Left renal pelvis (tissue), 4 donors: ENCODE results near the gene ARL5C. TPM values are rescaled to one million over a fixed set of nuclear protein-coding genes. Genes with fewer than 3 reads are reported as not detected.

Experiments
- DNase-seq, 4 donors: peaks; one replicate each; pipeline ENCODE4 v3.0.0-alpha.2; 2013; ENCODE audit warnings: low read depth in 4 of 4, low spot score in 3 of 4
- polyA plus RNA-seq, 4 donors: library from polyadenylated mRNA; unstranded; fragments of 120-200 nt; gene quantifications; one replicate each; pipeline ENCODE4 v1.2.1, GENCODE V29; 2013; ENCODE audit not compliant: insufficient read length in 4 of 4

The ARL5C gene
- polyA plus RNA-seq, 4 donors, result 0.09 to 0.27 TPM; not detected in 2

DNA sequence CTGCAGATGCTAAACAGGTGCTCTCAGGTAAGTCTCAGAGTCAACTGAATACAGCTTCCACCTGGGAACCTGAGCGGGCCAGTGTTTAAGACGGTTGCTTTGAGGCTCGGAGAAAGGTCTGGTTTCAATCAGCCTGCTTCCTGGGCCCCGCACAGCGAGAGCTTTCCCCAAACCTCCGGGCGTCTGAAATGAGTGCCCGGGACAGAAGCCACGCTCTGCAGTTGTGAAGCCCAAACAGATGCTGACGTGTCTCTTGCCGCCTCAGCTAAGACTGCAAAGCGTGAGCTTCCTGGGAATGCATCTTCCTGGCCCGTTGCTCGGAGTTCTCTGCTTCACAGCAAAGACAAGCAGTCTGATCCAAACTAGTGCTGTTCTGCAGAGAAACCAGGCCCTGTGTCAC is 51.2 kb downstream of the ARL5C start:
- no peak for DNase-seq

DNA sequence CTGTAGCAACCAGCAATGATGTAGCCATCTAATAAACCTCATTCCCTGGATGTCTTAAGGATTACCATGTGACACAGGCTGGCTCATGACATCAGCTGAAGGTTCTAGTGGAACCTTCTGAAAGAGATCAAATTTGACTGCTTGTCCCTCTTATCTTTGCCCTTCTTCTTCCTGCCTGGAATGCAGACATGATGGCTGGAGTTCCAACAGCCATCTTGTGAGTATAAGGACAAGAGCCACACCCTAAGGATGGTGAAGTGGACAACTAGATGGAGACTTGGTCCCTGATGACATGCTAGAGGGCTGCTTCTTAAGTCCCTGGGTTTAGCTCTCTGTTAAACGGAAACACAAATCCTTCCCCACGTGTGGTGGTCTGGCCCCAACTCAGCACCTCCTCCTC is 52.1 kb downstream of the ARL5C start:
- DNase-seq, result no peak

GRCh38 chr17:39110435-39111136 is 55.4 kb downstream of the ARL5C start:
- peak in 1 of 4 donors; percentile 32 for DNase-seq

DNA sequence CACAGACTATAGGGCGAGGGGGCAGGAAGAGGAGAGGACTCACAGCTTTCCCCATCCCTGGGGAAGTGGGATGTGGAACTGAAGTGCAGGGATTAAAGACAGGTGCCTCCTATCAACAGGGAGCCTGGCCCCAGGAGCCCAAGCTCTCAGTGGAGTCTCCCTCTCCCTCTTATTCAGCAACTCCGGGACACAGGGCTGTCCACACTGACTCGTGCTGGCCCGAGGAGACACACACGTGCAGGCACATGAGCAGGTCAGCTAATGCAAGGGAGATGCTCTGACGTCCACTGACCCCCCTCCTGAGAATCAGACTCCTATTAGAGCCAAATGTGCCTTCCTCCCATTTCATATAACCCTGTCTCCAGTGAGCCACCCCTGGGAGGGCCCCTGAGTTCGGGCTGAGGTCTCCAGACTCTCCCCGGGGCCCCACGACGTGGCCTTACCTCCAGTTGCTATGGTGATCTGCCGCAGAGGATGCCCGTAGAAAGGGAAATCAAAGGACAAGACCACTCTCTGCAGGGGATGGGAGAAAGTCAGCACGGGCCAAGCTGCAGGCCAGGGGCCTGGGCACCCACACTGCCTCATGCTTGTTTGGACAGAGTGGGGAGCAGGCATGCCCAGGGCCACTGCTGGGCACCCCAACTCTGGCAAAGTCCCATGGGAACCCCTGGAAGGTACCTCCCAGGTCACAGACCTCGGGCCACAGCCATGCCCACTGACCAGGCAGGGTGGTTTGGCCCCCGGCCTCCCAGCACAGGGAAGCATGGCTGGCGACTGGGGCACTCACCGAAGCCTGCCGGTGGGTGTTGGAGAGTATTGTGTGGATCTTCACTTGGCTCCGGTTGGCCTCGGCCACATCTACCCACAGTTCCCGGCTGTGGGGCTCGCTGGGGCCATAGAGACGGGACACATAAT is 57.2 kb downstream of the ARL5C start:
- DNase-seq, result no peak

GRCh38 chr17:39107973-39108372 is 58.0 kb downstream of the ARL5C start:
- no peak for DNase-seq

- no peak for DNase-seq
Measured at GRCh38 chr17:39107155-39107554, 58.8 kb downstream of the ARL5C start.

Other genes starting within 250 kb of the ARL5C start
- gene FBXO47, start 198.8 kb downstream of the ARL5C start, polyA plus RNA-seq, result not detected
- gene PLXDC1, start 14.5 kb downstream of the ARL5C start, polyA plus RNA-seq, result 10 to 100 TPM in 1 of 4 donors, 1 to 10 TPM in 3; 7.2 to 15.7 (median 8.4) TPM
- gene CACNB1, start 31.5 kb upstream of the ARL5C start, polyA plus RNA-seq, result 10 to 100 TPM in 1 of 4 donors, 1 to 10 TPM in 3; 8.0 to 14.7 (median 8.4) TPM
- gene RPL19, start 34.1 kb upstream of the ARL5C start, polyA plus RNA-seq, result 1,000 to 10,000 TPM; 1,700 to 2,088 (median 1,890) TPM
- gene STAC2, start 59.8 kb upstream of the ARL5C start, polyA plus RNA-seq, result 1 to 10 TPM; 1.8 to 6.2 (median 3.3) TPM
- 10 to 100 TPM; 12.9 to 14.3 (median 13.6) TPM for gene FBXL20, start 235.5 kb upstream of the ARL5C start, polyA plus RNA-seq